Activated T-cell treated with anti-CD3 and anti-CD28 coated beads, Interleukin-2, amount 50 U/mL, for 72 hours (primary cell): ENCODE results near the gene TMEM114. TPM values are rescaled to one million over a fixed set of nuclear protein-coding genes. Genes with fewer than 3 reads are reported as not detected.

Experiments
- ATAC-seq, 2 donors: fragments of 150-1000 bp; cut with Tn5 transposase; replicated peaks in 1 of 2; 2 replicates each; pipeline ENCODE4 v1.10.0; 2021; ENCODE audit warnings: moderate library complexity in 2 of 2, mild to moderate bottlenecking in 1 of 2
- DNase-seq, 2 donors: peaks; one replicate each; pipeline ENCODE4 v3.0.0; 2021 to 2022; ENCODE audit warnings: mixed read lengths in 1 of 2
- H3K27ac Mint-ChIP-seq: one replicate; pipeline ENCODE4 v1.8.0; 2022; ENCODE audit warnings: mild to moderate bottlenecking, moderate library complexity, mixed read lengths
- H3K27me3 Mint-ChIP-seq: one replicate; pipeline ENCODE4 v1.8.0; 2022; ENCODE audit warnings: low read depth, mixed read lengths
- H3K36me3 Mint-ChIP-seq, 2 donors: one replicate each; pipeline ENCODE4 v1.8.0; 2022; ENCODE audit warnings: mixed read lengths in 2 of 2, mild to moderate bottlenecking in 1 of 2; ENCODE audit not compliant: insufficient read depth in 2 of 2
- H3K4me1 Mint-ChIP-seq: one replicate; pipeline ENCODE4 v1.8.0; 2022; ENCODE audit warnings: low read depth, mixed read lengths
- H3K4me3 Mint-ChIP-seq, 2 donors: one replicate each; pipeline ENCODE4 v1.8.0; 2022; ENCODE audit warnings: mild to moderate bottlenecking in 2 of 2, mixed read lengths in 2 of 2, moderate library complexity in 2 of 2
- H3K9me3 Mint-ChIP-seq, 2 donors: one replicate each; pipeline ENCODE4 v1.8.0; 2022; ENCODE audit warnings: mixed read lengths in 2 of 2
- total RNA-seq, 2 donors: library from RNA; stranded (reverse); gene quantifications; one replicate each; pipeline ENCODE4 v1.2.3, GENCODE V29; 2022

Gene TMEM114
- total RNA-seq, 2 donors from 2014 or later: not detected

GRCh38 chr16:8622315-8622656, 32.0 kb upstream of the TMEM114 start:
- Mint-ChIP-seq H3K9me3 (no peaks in the 10 kb centered on the region), H3K27ac (peak overlapping the region; percentile 87), H3K4me3 (peak overlapping the region; percentile 94 to 95), H3K36me3 (peaks cover 3 to 6% of the 10 kb centered on the region in 2 donors), H3K27me3 (no peaks in the 10 kb centered on the region), H3K4me1 (peaks cover 37% of the 10 kb centered on the region)
- ATAC-seq: no peak
- DNase-seq: no peak

- Mint-ChIP-seq H3K4me1 (peaks cover 37% of the 10 kb centered on the region), H3K36me3 (peaks cover 0 to 1% of the 10 kb centered on the region in 2 donors), H3K27ac (peak within 1 kb of the TSS; percentile 87), H3K9me3 (no peaks in the 10 kb centered on the region), H3K27me3 (no peaks in the 10 kb centered on the region), H3K4me3 (peak within 1 kb of the TSS; percentile 94 to 95)
- DNase-seq (peak; percentile 96 to 97), ATAC-seq (peak; percentile 95 to 96)
Observed at GRCh38 chr16:8621572-8622314, 31.4 kb upstream of the TMEM114 start, which contains the start of gene METTL22. Gene METTL22 (plus strand): TSS chr16:8621698. CDS start chr16:8625666, 3,968 bp downstream.

GRCh38 chr16:8621222-8621571, 30.9 kb upstream of the TMEM114 start:
- no peak for ATAC-seq
- peaks cover 0 to 1% of the 10 kb centered on the region in 2 donors for H3K36me3 Mint-ChIP-seq
- DNase-seq: no peak
- peak overlapping the region; percentile 85 for H3K27ac Mint-ChIP-seq
- peaks cover 37% of the 10 kb centered on the region for H3K4me1 Mint-ChIP-seq
- H3K9me3 Mint-ChIP-seq: no peaks in the 10 kb centered on the region
- peak overlapping the region; percentile 94 to 95 for H3K4me3 Mint-ChIP-seq
- H3K27me3 Mint-ChIP-seq: no peaks in the 10 kb centered on the region

GRCh38 chr16:8620535-8620934, 30.2 kb upstream of the TMEM114 start:
- Mint-ChIP-seq H3K36me3 (peaks cover 0 to 1% of the 10 kb centered on the region in 2 donors), H3K4me3 (peak overlapping the region; percentile 94 to 95)

GRCh38 chr16:8619671-8620370, 29.5 kb upstream of the TMEM114 start:
- ATAC-seq (no peak), DNase-seq (no peak)
- Mint-ChIP-seq H3K4me3 (no peak overlapping the region), H3K4me1 (peaks cover 37% of the 10 kb centered on the region), H3K36me3 (peaks cover 0 to 1% of the 10 kb centered on the region in 2 donors), H3K9me3 (no peaks in the 10 kb centered on the region), H3K27ac (no peak overlapping the region), H3K27me3 (peaks cover 2% of the 10 kb centered on the region)

More at GRCh38 chr16:8620535-8620934, 30.2 kb upstream of the TMEM114 start:
- H3K9me3 Mint-ChIP-seq: no peaks in the 10 kb centered on the region
- ATAC-seq: peak; percentile 19 to 36
- H3K27me3 Mint-ChIP-seq: no peaks in the 10 kb centered on the region
- peak overlapping the region; percentile 85 for H3K27ac Mint-ChIP-seq
- peaks cover 37% of the 10 kb centered on the region for H3K4me1 Mint-ChIP-seq
- DNase-seq: peak in 1 of 2 donors; percentile 7

GRCh38 chr16:8614435-8615029, 24.2 kb upstream of the TMEM114 start:
- H3K4me1 Mint-ChIP-seq: no peaks in the 10 kb centered on the region
- ATAC-seq (no peak), DNase-seq (no peak)
- no peaks in the 10 kb centered on the region for H3K9me3 Mint-ChIP-seq
- H3K4me3 Mint-ChIP-seq: no peak overlapping the region
- peaks cover 31% of the 10 kb centered on the region for H3K27me3 Mint-ChIP-seq
- no peak overlapping the region for H3K27ac Mint-ChIP-seq
- H3K36me3 Mint-ChIP-seq: no peaks in the 10 kb centered on the region

GRCh38 chr16:8611886-8612600, 21.7 kb upstream of the TMEM114 start:
- Mint-ChIP-seq H3K36me3 (no peaks in the 10 kb centered on the region), H3K27me3 (peaks cover 35% of the 10 kb centered on the region), H3K27ac (no peak overlapping the region), H3K4me3 (no peak overlapping the region), H3K9me3 (no peaks in the 10 kb centered on the region), H3K4me1 (no peaks in the 10 kb centered on the region)
- DNase-seq (no peak), ATAC-seq (no peak)

GRCh38 chr16:8611122-8611521, 20.8 kb upstream of the TMEM114 start:
- no peak for ATAC-seq
- no peaks in the 10 kb centered on the region for H3K36me3 Mint-ChIP-seq
- H3K9me3 Mint-ChIP-seq: no peaks in the 10 kb centered on the region
- peaks cover 41% of the 10 kb centered on the region for H3K27me3 Mint-ChIP-seq
- no peak for DNase-seq
- H3K27ac Mint-ChIP-seq: no peak overlapping the region
- H3K4me1 Mint-ChIP-seq: no peaks in the 10 kb centered on the region
- H3K4me3 Mint-ChIP-seq: no peak overlapping the region

- H3K36me3 Mint-ChIP-seq: no peaks in the 10 kb centered on the region
- DNase-seq (no peak), ATAC-seq (no peak)
- no peaks in the 10 kb centered on the region for H3K9me3 Mint-ChIP-seq
- H3K27ac Mint-ChIP-seq: no peak overlapping the region
- H3K27me3 Mint-ChIP-seq: peaks cover 41% of the 10 kb centered on the region
- no peak overlapping the region for H3K4me3 Mint-ChIP-seq
- H3K4me1 Mint-ChIP-seq: no peaks in the 10 kb centered on the region
Observed at GRCh38 chr16:8607214-8607613, 16.9 kb upstream of the TMEM114 start.

- DNase-seq (no peak), ATAC-seq (no peak)
- Mint-ChIP-seq H3K4me3 (no peak overlapping the region), H3K27me3 (peaks cover 25% of the 10 kb centered on the region), H3K9me3 (no peaks in the 10 kb centered on the region), H3K27ac (no peak overlapping the region), H3K4me1 (no peaks in the 10 kb centered on the region), H3K36me3 (no peaks in the 10 kb centered on the region)
Observed at GRCh38 chr16:8605554-8605953, 15.2 kb upstream of the TMEM114 start.

- Mint-ChIP-seq H3K4me3 (no peak overlapping the region), H3K9me3 (peaks cover 2 to 3% of the 10 kb centered on the region in 2 donors), H3K27me3 (peaks cover 10% of the 10 kb centered on the region), H3K36me3 (no peaks in the 10 kb centered on the region), H3K27ac (no peak overlapping the region), H3K4me1 (no peaks in the 10 kb centered on the region)
- DNase-seq (no peak), ATAC-seq (no peak)
Observed at GRCh38 chr16:8600144-8600775, 9.9 kb upstream of the TMEM114 start.

- no peak for DNase-seq
- Mint-ChIP-seq H3K27me3 (no peaks in the 10 kb centered on the region), H3K9me3 (peaks cover 2 to 4% of the 10 kb centered on the region in 2 donors), H3K36me3 (no peaks in the 10 kb centered on the region), H3K4me3 (no peak overlapping the region), H3K27ac (no peak overlapping the region), H3K4me1 (no peaks in the 10 kb centered on the region)
- ATAC-seq: no peak
Observed at GRCh38 chr16:8596581-8596980, 6.3 kb upstream of the TMEM114 start.
